HepG2 (cell line): ENCODE results near the gene KITLG.

Experiments
- ARID5B ChIP-seq: IDR thresholded peaks from 2 replicates; pipeline ENCODE4 v1.4.0; 2020; ENCODE audit warnings: mild to moderate bottlenecking, missing genetic modification reagents
- CHD4 ChIP-seq: fragments of 200-600 bp; sonication (generic); IDR thresholded peaks from 2 replicates; pipeline ENCODE4 v1.7.0; 2017; ENCODE audit warnings: mild to moderate bottlenecking, low read length, borderline replicate concordance
- EP300 ChIP-seq, 3 experiments: sonication (generic) in 1 of 3; formaldehyde crosslinking in 1 of 3; IDR thresholded peaks; 2 replicates each; pipeline versions ENCODE4 v1.5.1 to v1.6.1; 2011 to 2020; ENCODE audit warnings: low read depth in 2 of 3, low read length in 2 of 3, borderline replicate concordance in 1 of 3, improper control_type of control experiment in 1 of 3, mild to moderate bottlenecking in 1 of 3, missing genetic modification reagents in 1 of 3, moderate library complexity in 1 of 3
- JUNB ChIP-seq: sonication (generic); formaldehyde crosslinking; IDR thresholded peaks from 2 replicates; pipeline ENCODE4 v1.8.0; 2022; ENCODE audit warnings: missing genetic modification reagents, mild to moderate bottlenecking, borderline replicate concordance
- KLF13 ChIP-seq: sonication (generic); formaldehyde crosslinking; IDR thresholded peaks from 2 replicates; pipeline ENCODE4 v1.4.0; 2020; ENCODE audit warnings: mild to moderate bottlenecking, missing genetic modification reagents
- RBM39 ChIP-seq: fragments of 200-400 bp; formaldehyde crosslinking; IDR thresholded peaks from one replicate; pipeline ENCODE4 v1.6.1; 2018; ENCODE audit warnings: antibody characterized with exemption, mild to moderate bottlenecking, low read depth, low read length; ENCODE audit not compliant: poor library complexity, severe bottlenecking
- SOX5 ChIP-seq: IDR thresholded peaks from 2 replicates; pipeline ENCODE4 v1.6.1; 2016; ENCODE audit warnings: borderline replicate concordance
- SRF ChIP-seq: IDR thresholded peaks from 2 replicates; pipeline ENCODE4 v1.6.1; 2011; ENCODE audit warnings: mild to moderate bottlenecking, low read depth, low read length, moderate library complexity
- ZEB1 ChIP-seq: IDR thresholded peaks from 2 replicates; pipeline ENCODE4 v1.6.1; 2012; ENCODE audit warnings: mild to moderate bottlenecking, low read depth, inconsistent platforms; ENCODE audit not compliant: insufficient replicate concordance
- ZFP37 ChIP-seq: sonication (generic); formaldehyde crosslinking; IDR thresholded peaks from 2 replicates; pipeline ENCODE4 v1.4.0; 2020; ENCODE audit warnings: missing genetic modification reagents, borderline replicate concordance
- ZNF124 ChIP-seq: sonication (generic); formaldehyde crosslinking; IDR thresholded peaks from 2 replicates; pipeline ENCODE4 v1.4.0; 2020; ENCODE audit warnings: missing genetic modification reagents
- ZNF17 ChIP-seq: sonication (generic); formaldehyde crosslinking; IDR thresholded peaks from 2 replicates; pipeline ENCODE4 v1.5.0; 2020; ENCODE audit warnings: mild to moderate bottlenecking, missing genetic modification reagents
- ZNF253 ChIP-seq: sonication (generic); formaldehyde crosslinking; IDR thresholded peaks from 2 replicates; pipeline ENCODE4 v1.8.0; 2022; ENCODE audit warnings: mild to moderate bottlenecking, missing genetic modification reagents, borderline replicate concordance
- ZNF501 ChIP-seq: sonication (generic); formaldehyde crosslinking; IDR thresholded peaks from 2 replicates; pipeline ENCODE4 v1.5.1; 2020; ENCODE audit warnings: mild to moderate bottlenecking, moderate library complexity, missing genetic modification reagents

GRCh38 chr12:88577537-88577936, 2.7 kb downstream of the KITLG start:
- no peak for TF ChIP-seq ARID5B (CRISPR knock-in tag)
- no peak for TF ChIP-seq ZNF17
- TF ChIP-seq KLF13 (CRISPR knock-in tag): no peak
- TF ChIP-seq ZFP37 (CRISPR knock-in tag): no peak
- no peak for TF ChIP-seq ZNF501 (CRISPR knock-in tag)
- no peak for TF ChIP-seq RBM39
- no peak for TF ChIP-seq EP300 (IDR thresholded peaks at IDR 0.05; ENCODE audit: low read depth in 2 of 2, low read length in 2 of 2)
- TF ChIP-seq EP300 (CRISPR knock-in tag; IDR thresholded peaks at IDR 0.05; ENCODE audit: borderline replicate concordance): no peak
- no peak for TF ChIP-seq ZNF124 (CRISPR knock-in tag)
- TF ChIP-seq ZEB1: no peak
- no peak for TF ChIP-seq CHD4
- no peak for TF ChIP-seq JUNB (CRISPR knock-in tag)
- TF ChIP-seq SOX5 (CRISPR knock-in tag): no peak
- no peak for TF ChIP-seq SRF
- no peak for TF ChIP-seq ZNF253 (CRISPR knock-in tag)
